Measurements from ENCODE around the gene EOGT.

Gene EOGT

DNA sequence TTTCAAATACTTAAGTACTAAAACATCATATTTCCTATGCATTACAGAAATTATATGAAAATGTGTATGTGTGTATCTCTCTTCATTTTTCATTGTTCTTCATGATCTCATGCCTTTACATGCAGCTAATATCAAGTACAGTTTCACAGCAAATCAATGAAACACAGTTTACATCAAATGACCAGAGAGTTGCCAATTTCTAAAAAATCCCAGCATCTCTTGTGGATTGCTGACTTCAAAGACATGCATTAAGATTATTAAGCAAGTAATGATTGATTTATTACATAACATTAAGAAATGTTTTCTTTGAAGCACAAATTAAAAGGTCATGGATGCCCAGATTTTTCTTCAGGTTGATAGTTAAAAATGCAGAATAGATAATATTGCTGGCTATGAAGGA, 50.1 kb downstream of the EOGT start:
- DNase-seq (ENCODE audit: low spot score): no peak

DNA sequence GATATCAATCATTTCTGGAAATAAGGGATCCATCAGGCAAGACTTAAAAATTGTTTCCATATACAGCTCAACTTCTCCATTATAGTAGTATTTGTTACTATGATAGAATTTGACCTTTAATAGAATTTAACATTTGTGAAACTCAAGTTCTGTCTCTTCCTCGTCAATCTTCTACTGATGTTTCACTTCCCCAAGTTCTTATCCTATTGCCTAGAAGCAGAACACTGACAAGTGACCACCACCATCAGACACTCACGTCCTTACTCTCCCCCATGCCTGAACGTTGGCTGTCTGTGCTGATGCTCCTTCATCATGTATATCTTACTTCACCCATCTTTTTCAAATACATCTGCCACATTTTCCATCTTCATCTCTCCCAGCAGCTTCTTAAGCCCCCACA, 54.6 kb downstream of the EOGT start:
- no peak for DNase-seq (ENCODE audit: low spot score)

GRCh38 chr3:68957895-68958294, 55.6 kb downstream of the EOGT start:
- no peak for DNase-seq (ENCODE audit: low spot score)

DNA sequence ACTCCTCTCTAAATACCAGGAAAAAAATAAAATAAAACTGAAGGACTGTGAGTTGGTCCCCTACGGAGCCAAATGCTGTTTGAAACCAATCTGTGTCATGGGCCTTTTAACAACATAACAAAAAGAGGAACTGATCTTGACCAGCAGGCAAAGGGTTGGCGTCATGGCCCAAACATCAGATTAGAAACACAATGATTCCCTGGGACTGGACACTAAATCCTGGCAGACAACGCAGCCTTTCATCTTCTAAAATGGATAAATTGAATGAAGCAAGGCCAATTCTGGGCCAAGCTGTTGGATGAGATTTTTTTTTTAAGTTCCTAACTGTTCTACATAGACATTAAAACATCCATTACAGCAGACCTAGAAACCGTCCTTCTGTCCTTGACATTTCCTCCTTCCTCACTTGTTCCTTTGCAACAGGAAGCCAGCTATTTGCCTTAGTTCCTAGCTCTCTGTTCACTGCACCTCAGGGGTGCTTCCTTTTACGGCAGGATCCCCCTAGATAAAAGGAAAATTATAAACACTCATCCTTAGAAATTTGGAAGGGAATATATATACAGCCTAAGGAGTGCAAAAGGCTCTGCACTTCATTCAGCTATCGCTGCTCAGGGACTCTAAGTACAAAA, 59.6 kb downstream of the EOGT start:
- DNase-seq (ENCODE audit: low spot score): no peak

DNA sequence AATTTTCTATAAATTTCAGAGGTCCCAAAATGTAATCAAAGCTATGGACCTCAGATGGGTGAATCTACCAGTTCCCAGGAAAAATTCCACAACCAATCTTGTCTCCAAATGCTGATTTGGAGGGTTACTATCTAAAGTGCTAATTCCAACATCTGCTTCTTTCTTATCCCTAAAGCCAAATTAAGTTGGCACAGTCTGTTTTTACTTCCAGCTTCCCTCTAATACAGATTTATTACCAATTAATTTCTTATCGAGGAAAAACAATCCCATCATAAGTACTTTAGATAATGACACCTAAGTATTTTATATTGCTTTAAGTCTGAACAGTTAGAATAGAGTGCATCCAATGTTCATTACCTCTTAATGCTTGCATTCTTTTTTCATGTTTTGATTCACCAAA, 68.3 kb downstream of the EOGT start:
- no peak for DNase-seq (ENCODE audit: low spot score)

DNA sequence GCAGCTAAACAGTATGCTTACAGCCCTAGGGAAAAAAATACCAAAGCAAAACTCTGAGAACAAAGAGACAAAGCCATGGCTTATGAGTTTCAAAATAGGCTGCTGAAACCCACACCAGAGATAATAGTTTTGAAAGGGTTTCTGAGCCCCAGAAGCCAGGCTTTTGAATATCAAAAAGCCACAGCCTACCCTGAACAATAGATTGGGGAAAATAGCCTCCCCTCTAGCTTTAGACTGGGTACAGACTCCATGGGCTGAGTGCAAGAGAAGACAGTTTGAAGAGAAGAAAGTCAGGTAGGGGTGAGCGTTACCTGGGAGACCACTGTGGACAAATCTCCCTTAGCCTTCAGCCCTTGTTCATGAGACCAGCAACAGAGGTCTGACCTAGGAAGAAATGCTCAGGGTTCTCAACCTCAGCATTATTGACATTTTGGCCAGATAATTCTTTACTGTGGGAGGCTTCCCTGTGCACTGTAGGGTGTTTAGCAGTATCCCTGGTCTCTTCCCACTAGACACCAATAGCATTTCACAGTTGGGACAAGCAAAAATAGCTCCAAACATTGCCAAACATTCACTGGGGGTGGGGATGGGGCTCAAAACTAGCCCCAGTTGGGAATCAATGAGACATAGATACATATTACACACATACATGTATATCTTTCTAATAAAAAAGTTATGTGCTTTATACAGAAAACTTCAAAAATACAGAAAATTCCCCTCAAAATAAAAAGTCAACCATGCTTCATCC, 69.6 kb downstream of the EOGT start:
- DNase-seq (ENCODE audit: low spot score): no peak

DNA sequence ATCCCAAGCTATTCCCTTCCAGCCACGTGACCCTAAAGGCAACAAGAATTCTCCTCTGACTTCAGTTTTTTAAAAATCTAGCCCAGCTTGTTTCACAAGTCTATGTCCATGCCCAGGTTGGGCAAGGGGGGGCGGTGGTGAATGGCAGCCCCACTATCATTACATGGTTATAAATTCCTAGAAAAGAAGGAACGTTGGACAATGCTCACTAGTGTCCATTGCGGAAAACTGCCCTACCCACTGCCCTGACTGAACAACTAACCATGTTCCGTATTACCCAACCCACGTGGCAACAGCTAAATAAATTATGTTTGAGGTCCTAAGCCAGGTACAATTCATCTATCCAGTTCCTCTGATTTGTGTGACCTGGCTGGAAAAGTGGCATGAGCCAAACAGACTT, 72.4 kb downstream of the EOGT start:
- DNase-seq (ENCODE audit: low spot score): no peak

- DNase-seq (ENCODE audit: low spot score): no peak
These were observed 76.6 kb downstream of the EOGT start for GRCh38 chr3:68936856-68937255.

DNA sequence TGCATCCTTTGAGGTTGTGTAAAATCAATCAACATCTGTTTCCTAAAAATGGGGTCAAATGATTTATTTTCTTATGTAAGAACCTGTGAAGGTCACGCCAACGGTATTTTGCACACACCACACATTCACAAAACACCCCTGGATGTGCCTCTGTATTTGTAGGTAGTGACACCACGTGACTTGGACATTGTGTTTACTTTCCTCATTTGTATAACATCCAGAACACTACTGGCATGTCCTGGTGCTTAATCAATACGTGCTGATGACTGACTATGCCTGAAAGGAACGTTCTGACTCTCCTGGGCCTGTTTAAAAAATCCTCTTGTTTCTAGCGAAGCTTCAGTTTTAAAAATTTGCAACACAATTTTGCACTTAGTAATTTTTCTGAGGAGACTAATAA, 77.7 kb downstream of the EOGT start:
- DNase-seq (ENCODE audit: low spot score): no peak

GRCh38 chr3:68931406-68932149, 81.9 kb downstream of the EOGT start:
- DNase-seq (ENCODE audit: low spot score): no peak

Measured in kidney capillary endothelial cell (primary cell).